ENCODE results near the gene CD2AP.
"Not testable (repeated sequence)": the region's sequence is repeated elsewhere in the genome, so short reads cannot be mapped to it uniquely, and the experiment has no call there.

CD2AP gene

GRCh38 chr6:47574789-47575188 lies 97.2 kb downstream of the CD2AP start:
- no peak for DNase-seq

GRCh38 chr6:47579040-47579439 lies 101.5 kb downstream of the CD2AP start:
- no peak for DNase-seq

GRCh38 chr6:47581591-47581990 lies 104.0 kb downstream of the CD2AP start:
- no peak for DNase-seq

- no peak for DNase-seq
These were observed 109.9 kb downstream of the CD2AP start for GRCh38 chr6:47587493-47587892.

- DNase-seq = no peak
These were observed 114.7 kb downstream of the CD2AP start for GRCh38 chr6:47592131-47592840.

- DNase-seq = no peak
These were observed 116.4 kb downstream of the CD2AP start for GRCh38 chr6:47593979-47594378.

- DNase-seq = no peak
These were observed 118.2 kb downstream of the CD2AP start for GRCh38 chr6:47595785-47596184.

- no peak for DNase-seq
These were observed 120.8 kb downstream of the CD2AP start for GRCh38 chr6:47598367-47598766.

GRCh38 chr6:47599512-47599911 lies 121.9 kb downstream of the CD2AP start:
- no peak for DNase-seq

GRCh38 chr6:47603227-47603626 lies 125.6 kb downstream of the CD2AP start:
- no peak for DNase-seq

- DNase-seq = no peak
These were observed 126.4 kb downstream of the CD2AP start for GRCh38 chr6:47603995-47604394.

- no peak for DNase-seq
These were observed 144.4 kb downstream of the CD2AP start for GRCh38 chr6:47621838-47622449.

GRCh38 chr6:47626782-47627181 lies 149.2 kb downstream of the CD2AP start:
- no peak for DNase-seq

- no peak for DNase-seq
These were observed 151.1 kb downstream of the CD2AP start for GRCh38 chr6:47628448-47629272.

GRCh38 chr6:47629954-47630353 lies 152.4 kb downstream of the CD2AP start:
- DNase-seq = no peak

- no peak for DNase-seq
These were observed 153.0 kb downstream of the CD2AP start for GRCh38 chr6:47630587-47630986.

GRCh38 chr6:47631269-47631772 lies 153.7 kb downstream of the CD2AP start:
- no peak for DNase-seq

GRCh38 chr6:47631797-47632196 lies 154.2 kb downstream of the CD2AP start:
- no peak for DNase-seq

- DNase-seq = no peak
These were observed 155.6 kb downstream of the CD2AP start for GRCh38 chr6:47633141-47633540.

- DNase-seq = no peak
These were observed 156.8 kb downstream of the CD2AP start for GRCh38 chr6:47634210-47635047.

GRCh38 chr6:47646689-47647088 lies 169.1 kb downstream of the CD2AP start:
- DNase-seq = no peak

GRCh38 chr6:47647188-47647587 lies 169.6 kb downstream of the CD2AP start:
- DNase-seq = no peak

GRCh38 chr6:47647626-47648025 lies 170.0 kb downstream of the CD2AP start:
- DNase-seq = not testable (repeated sequence)

Data from SIG-M5 (cell line).